Erythroblast (primary cell): ENCODE measurements around the gene TRAPPC8.

Source experiments
- GATA1 ChIP-seq: IDR thresholded peaks from 2 replicates; pipeline ENCODE4 v1.6.1; 2011; ENCODE audit warnings: low read depth, mild to moderate bottlenecking, control low read depth, low read length, moderate library complexity
- POLR2A ChIP-seq: IDR thresholded peaks from 2 replicates; pipeline ENCODE4 v1.6.1; 2011; ENCODE audit warnings: mild to moderate bottlenecking, low read length

DNA sequence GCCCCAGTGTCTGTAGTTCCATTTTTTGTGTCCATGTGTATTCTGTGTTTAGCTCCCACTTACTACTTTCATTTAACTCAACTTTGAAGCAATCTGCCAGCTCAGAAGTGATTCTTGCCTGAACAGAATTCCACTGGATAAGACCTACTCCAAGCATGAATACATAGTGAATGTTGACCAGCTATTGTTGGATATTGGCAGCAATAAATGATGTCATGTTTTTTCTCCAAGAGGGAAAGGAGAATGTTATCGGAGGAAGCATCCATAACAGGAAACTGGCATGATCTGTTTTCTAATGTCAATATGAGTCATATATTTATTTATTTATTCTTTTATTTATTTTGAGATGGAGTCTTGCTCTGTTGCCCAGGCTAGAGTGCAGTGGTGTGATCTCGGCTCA, 36.8 kb upstream of the TRAPPC8 start:
- no peak for TF ChIP-seq POLR2A
- no peak for TF ChIP-seq GATA1
